OCI-LY7 (cell line): Measurements from ENCODE around the gene HS1BP3. TPM values are rescaled to one million over a fixed set of nuclear protein-coding genes. Genes with fewer than 3 reads are reported as not detected.

Source experiments
- BruUV-seq: library from RNA; stranded (reverse); fragments of 400-500 nt; replicated peaks from 2 replicates; lab custom pipeline; 2021; lab: Mats Ljungman, UMichigan
- CTCF ChIA-PET: fragments of 300-600 bp; sonication (Branson Sonifier 250); formaldehyde crosslinking; loops from one replicate; lab custom pipeline; 2022; ENCODE audit warnings: antibody characterized with exemption; ENCODE audit not compliant: unreplicated experiment; lab: Charles Lee
- POLR2A ChIA-PET: fragments of 300-600 bp; sonication (Branson Sonifier 250); formaldehyde crosslinking; loops from one replicate; lab custom pipeline; 2022; ENCODE audit warnings: antibody characterized with exemption; lab: Charles Lee
- DNase-seq: peaks from one replicate; pipeline ENCODE4 v3.0.0-alpha.2; 2015; ENCODE audit warnings: low spot score
- H2AFZ ChIP-seq: fragments of 200-600 bp; sonication (generic), shearing (Covaris generic); 2 replicates; pipeline ENCODE4 v1.6.1; 2014; ENCODE audit warnings: mild to moderate bottlenecking, antibody characterized with exemption, low read length, moderate library complexity
- H3K27ac ChIP-seq: fragments of 200-600 bp; sonication (generic); 2 replicates; pipeline ENCODE4 v1.5.1; 2014; ENCODE audit warnings: mixed run types, low read depth, mild to moderate bottlenecking, moderate library complexity, low read length, inconsistent platforms; ENCODE audit not compliant: poor library complexity, severe bottlenecking
- H3K36me3 ChIP-seq: fragments of 200-600 bp; sonication (generic); 2 replicates; pipeline ENCODE4 v1.6.1; 2014; ENCODE audit warnings: mild to moderate bottlenecking, antibody characterized with exemption, low read length, moderate library complexity, mixed read lengths; ENCODE audit not compliant: insufficient read depth
- H3K4me1 ChIP-seq: fragments of 200-600 bp; sonication (generic); 2 replicates; pipeline ENCODE4 v1.5.1; 2014; ENCODE audit warnings: mild to moderate bottlenecking, low read length; ENCODE audit not compliant: insufficient read depth, poor library complexity, severe bottlenecking
- H3K4me2 ChIP-seq: fragments of 200-600 bp; sonication (generic); 2 replicates; pipeline ENCODE4 v1.6.1; 2014; ENCODE audit warnings: mild to moderate bottlenecking, low read length
- H3K4me3 ChIP-seq: fragments of 200-600 bp; sonication (generic); 2 replicates; pipeline ENCODE4 v1.5.1; 2014; ENCODE audit warnings: mild to moderate bottlenecking, low read depth, low read length; ENCODE audit not compliant: poor library complexity, severe bottlenecking
- H3K79me2 ChIP-seq: fragments of 200-600 bp; sonication (generic); 2 replicates; pipeline ENCODE4 v1.6.1; 2016; ENCODE audit warnings: low read depth, mild to moderate bottlenecking, low read length, moderate library complexity, mixed read lengths; ENCODE audit not compliant: insufficient read depth
- H3K9me2 ChIP-seq: fragments of 200-600 bp; sonication (generic); 2 replicates; pipeline ENCODE4 v1.6.1; 2016; ENCODE audit warnings: mild to moderate bottlenecking, low read length, mixed read lengths; ENCODE audit not compliant: insufficient read depth
- H3K9me3 ChIP-seq: fragments of 200-600 bp; sonication (generic); 2 replicates; pipeline ENCODE4 v1.6.1; 2014; ENCODE audit warnings: mild to moderate bottlenecking, mixed run types, low read length, mixed read lengths
- H4K20me1 ChIP-seq: fragments of 200-600 bp; sonication (generic); 2 replicates; pipeline ENCODE4 v1.6.1; 2014; ENCODE audit warnings: mild to moderate bottlenecking, antibody characterized with exemption, low read length, moderate library complexity, mixed read lengths; ENCODE audit not compliant: insufficient read depth
- CTCF ChIP-seq: fragments of 200-600 bp; sonication (generic); conservative IDR thresholded peaks from 2 replicates; pipeline ENCODE4 v1.5.1; 2014; ENCODE audit warnings: mild to moderate bottlenecking, antibody characterized with exemption, low read length, moderate library complexity, mixed read lengths
- EZH2phosphoT487 ChIP-seq: fragments of 200-600 bp; sonication (generic); IDR thresholded peaks from 2 replicates; pipeline ENCODE4 v1.6.1; 2018; ENCODE audit warnings: low read depth, borderline replicate concordance, mild to moderate bottlenecking, mixed run types, antibody characterized with exemption, low read length, moderate library complexity, mixed read lengths
- intact Hi-C: fragments of 100-400 bp; cut with micrococcal nuclease; formaldehyde crosslinking; loops from one replicate; pipeline ENCODE4 v1.10.0; 2022; ENCODE audit not compliant: unreplicated experiment
- total RNA-seq, 2 experiments: library from RNA; depleted of rRNA in 1 of 2; stranded (reverse); fragments of >200 nt in 1 of 2; shearing (Covaris generic) in 1 of 2; gene quantifications; 2 replicates each; pipeline ENCODE4 v1.2.3, GENCODE V29; 2014 to 2022

HS1BP3 gene
- total RNA-seq, 2 experiments from 2014 or later = 10.6 to 15.2 TPM

DNA sequence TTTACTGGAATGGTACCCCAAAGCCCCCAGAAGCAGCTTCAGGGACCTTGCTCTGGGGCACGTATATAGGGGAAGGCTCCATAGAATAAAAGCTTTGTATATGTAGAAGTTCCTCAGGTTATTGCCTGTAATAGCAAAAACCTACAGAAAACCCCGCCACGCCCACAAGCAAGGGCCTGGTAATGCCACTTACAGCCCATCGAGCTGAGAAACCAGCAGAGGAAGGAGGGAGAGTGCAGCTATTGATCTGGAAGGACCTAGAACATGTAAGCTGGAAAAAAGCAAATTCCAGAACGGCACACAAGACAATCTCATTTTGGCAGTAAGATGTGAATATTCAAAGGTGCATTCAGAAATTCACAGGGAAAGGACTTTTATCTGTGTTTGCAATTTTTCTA is 15.8 kb downstream of the HS1BP3 start:
- POLR2A ChIA-PET = interaction anchor here (0.7 kb wide), 1 partner anchor 562 kb away, joined by 4 read pairs; no protein-coding TSS in a partner anchor
- BruUV-seq = no TSS peak

DNA sequence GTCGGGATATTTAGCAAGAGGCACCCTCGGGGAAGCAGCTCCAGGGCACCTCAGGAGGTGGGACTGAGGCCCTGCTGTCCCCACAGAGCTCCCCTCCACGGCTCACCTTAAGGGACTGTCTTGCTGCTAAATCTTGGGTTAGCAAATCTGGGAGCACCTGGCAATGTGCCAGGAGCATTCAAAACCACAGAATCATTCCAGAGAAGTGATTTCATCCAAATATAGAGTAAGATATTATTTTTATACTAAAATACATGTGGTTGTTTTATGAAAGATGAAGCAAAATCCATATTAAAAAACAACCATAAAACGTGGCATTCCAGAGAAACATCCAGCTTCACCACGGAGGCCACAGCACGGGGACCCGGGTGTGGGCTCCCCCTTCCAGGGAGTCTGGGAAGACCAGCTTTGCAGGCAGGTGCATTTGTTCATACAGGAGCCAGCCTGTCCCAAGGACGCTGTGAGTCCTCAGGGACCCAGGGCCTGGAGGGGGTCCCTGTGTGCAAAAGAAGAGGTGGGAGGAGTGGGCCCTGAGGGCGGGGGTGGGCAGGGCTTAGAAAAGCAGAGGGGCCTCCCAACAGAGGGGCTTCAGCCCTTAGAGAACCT is 16.3 kb downstream of the HS1BP3 start:
- H3K36me3 ChIP-seq = no peaks in the 10 kb centered on the region
- no peak for TF ChIP-seq EZH2phosphoT487
- TF ChIP-seq CTCF = no peak
- ChIA-PET POLR2A (interaction anchor here (0.7 kb wide), 1 partner anchor 561 kb away, joined by 4 read pairs; no protein-coding TSS in a partner anchor), CTCF (interaction anchor here (0.8 to 1.2 kb wide), 3 partner anchors 16 to 66 kb away, joined by 3 to 4 read pairs (median 3); partner anchors contain the start of gene HS1BP3)
- H3K4me2 ChIP-seq = no peak overlapping the region
- no peaks in the 10 kb centered on the region for H3K9me3 ChIP-seq
- no TSS peak for BruUV-seq
- H3K9me2 ChIP-seq = no peaks in the 10 kb centered on the region
- H4K20me1 ChIP-seq = no peaks in the 10 kb centered on the region
- peaks cover 14% of the 10 kb centered on the region for H3K4me1 ChIP-seq
- H2AFZ ChIP-seq = no peak overlapping the region
- no peak for DNase-seq
- H3K4me3 ChIP-seq = no peak overlapping the region
- H3K79me2 ChIP-seq = no peaks in the 10 kb centered on the region
- H3K27ac ChIP-seq = no peak overlapping the region
- intact Hi-C loops = loop anchor here (1.0 kb wide), 1 partner anchor 191 kb away; no protein-coding TSS in a partner anchor

More for the DNA sequence above, 15.8 kb downstream of the HS1BP3 start:
- Histone ChIP-seq H3K4me1 (peaks cover 14% of the 10 kb centered on the region), H3K9me3 (no peaks in the 10 kb centered on the region), H3K36me3 (no peaks in the 10 kb centered on the region), H2AFZ (no peak overlapping the region), H3K4me3 (no peak overlapping the region), H3K4me2 (no peak overlapping the region), H3K79me2 (no peaks in the 10 kb centered on the region), H3K27ac (no peak overlapping the region), H4K20me1 (no peaks in the 10 kb centered on the region), H3K9me2 (no peaks in the 10 kb centered on the region)
- CTCF ChIA-PET = interaction anchor here (1.2 kb wide), 1 partner anchor 67 kb away, joined by 3 read pairs; no protein-coding TSS in a partner anchor
- DNase-seq = no peak
- TF ChIP-seq CTCF (no peak), EZH2phosphoT487 (no peak)
- intact Hi-C loops = loop anchor here (1.0 kb wide), 1 partner anchor 192 kb away; no protein-coding TSS in a partner anchor
